Mucosa of stomach (tissue), 1 donor: ENCODE data around the gene FAM174A.
A peak's percentile ranks its signal among the peaks of the same experiment; 100 is the strongest.

Experiments
- H3K27me3 ChIP-seq: one replicate; pipeline ENCODE4 v1.7.0; 2013; ENCODE audit warnings: mild to moderate bottlenecking, low read length; ENCODE audit not compliant: control insufficient read depth, insufficient read depth
- H3K36me3 ChIP-seq: one replicate; pipeline ENCODE4 v1.7.0; 2013; ENCODE audit warnings: low read length; ENCODE audit not compliant: control insufficient read depth, insufficient read depth
- H3K4me1 ChIP-seq: one replicate; pipeline ENCODE4 v1.7.0; 2013; ENCODE audit warnings: mild to moderate bottlenecking, low read length; ENCODE audit not compliant: control insufficient read depth, insufficient read depth
- H3K4me3 ChIP-seq: one replicate; pipeline ENCODE4 v1.7.0; 2013; ENCODE audit warnings: low read length
- H3K9ac ChIP-seq: one replicate; pipeline ENCODE4 v1.7.0; 2013; ENCODE audit warnings: mild to moderate bottlenecking, low read length, moderate library complexity
- H3K9me3 ChIP-seq: one replicate; pipeline ENCODE4 v1.7.0; 2013; ENCODE audit warnings: mild to moderate bottlenecking, low read length, moderate library complexity; ENCODE audit not compliant: control insufficient read depth
- donor health status: Pancreatic carcinoma.

FAM174A gene

GRCh38 chr5:100535060-100536005, at the start of gene FAM174A:
FAM174A (plus strand) TSS chr5:100535374; CDS start chr5:100535531, 157 bp downstream.
- Histone ChIP-seq H3K9ac (peak within 1 kb of the TSS; percentile 85), H3K36me3 (no peaks in the 10 kb centered on the region), H3K27me3 (no peaks in the 10 kb centered on the region), H3K4me1 (no peaks in the 10 kb centered on the region), H3K4me3 (peak within 1 kb of the TSS; percentile 58), H3K9me3 (no peaks in the 10 kb centered on the region)

DNA sequence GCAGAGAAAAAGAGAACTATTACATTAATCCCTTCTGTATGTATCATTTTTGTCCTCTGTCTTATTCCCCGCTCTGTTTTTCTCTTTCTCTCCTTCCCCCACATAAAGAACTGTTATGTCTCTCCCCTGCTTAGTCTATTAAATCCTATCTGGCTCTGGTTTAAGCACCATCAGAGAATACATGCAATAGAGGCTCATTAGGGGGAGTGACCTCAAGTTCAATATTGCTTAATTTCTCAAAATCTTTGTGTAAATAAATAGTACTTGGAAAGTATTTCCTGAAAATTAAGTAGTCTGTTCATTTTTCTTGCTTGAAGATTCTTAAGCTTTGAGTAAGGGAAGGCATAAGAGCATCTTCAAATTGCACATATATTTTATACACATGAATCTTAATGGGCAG, 41.2 kb upstream of the FAM174A start:
- H3K27me3 ChIP-seq, result no peaks in the 10 kb centered on the region
- no peaks in the 10 kb centered on the region for H3K36me3 ChIP-seq
- no peaks in the 10 kb centered on the region for H3K4me1 ChIP-seq

DNA sequence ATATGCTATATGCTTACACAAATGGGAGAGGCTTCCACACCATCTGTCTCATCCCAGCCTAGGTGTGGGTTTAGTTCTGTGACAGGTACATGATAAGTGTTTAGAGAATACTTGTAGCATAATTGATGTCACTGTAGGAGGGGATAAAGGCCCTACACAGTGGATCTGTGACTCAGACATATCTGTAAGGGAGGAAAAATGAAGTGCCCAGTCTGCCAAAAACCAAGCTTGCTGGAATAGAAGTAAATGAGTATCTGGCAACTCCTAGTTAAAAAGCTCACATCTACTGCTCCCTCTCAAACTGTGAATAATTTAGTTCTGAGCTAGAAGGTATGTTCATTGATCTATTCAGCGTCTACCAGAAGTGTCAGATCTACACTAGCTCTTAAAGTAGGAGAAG, 38.9 kb upstream of the FAM174A start:
- H3K4me1 ChIP-seq, result no peaks in the 10 kb centered on the region
- H3K9me3 ChIP-seq, result no peaks in the 10 kb centered on the region
- H3K36me3 ChIP-seq, result no peaks in the 10 kb centered on the region
- no peak overlapping the region for H3K9ac ChIP-seq
- no peaks in the 10 kb centered on the region for H3K27me3 ChIP-seq
- no peak overlapping the region for H3K4me3 ChIP-seq

More for the DNA sequence above, 41.2 kb upstream of the FAM174A start:
- Histone ChIP-seq H3K9me3 (no peaks in the 10 kb centered on the region), H3K9ac (no peak overlapping the region), H3K4me3 (no peak overlapping the region)

- H3K4me1 ChIP-seq, result no peaks in the 10 kb centered on the region
- no peak overlapping the region for H3K4me3 ChIP-seq
- no peaks in the 10 kb centered on the region for H3K36me3 ChIP-seq
- H3K9me3 ChIP-seq, result no peaks in the 10 kb centered on the region
- no peaks in the 10 kb centered on the region for H3K27me3 ChIP-seq
- no peak overlapping the region for H3K9ac ChIP-seq
These were observed 32.5 kb upstream of the FAM174A start for GRCh38 chr5:100502684-100503083.

- H3K9ac ChIP-seq, result no peak overlapping the region
- H3K4me1 ChIP-seq, result no peaks in the 10 kb centered on the region
- H3K4me3 ChIP-seq, result no peak overlapping the region
- H3K9me3 ChIP-seq, result no peaks in the 10 kb centered on the region
- H3K36me3 ChIP-seq, result no peaks in the 10 kb centered on the region
- no peaks in the 10 kb centered on the region for H3K27me3 ChIP-seq
These were observed 29.0 kb upstream of the FAM174A start for GRCh38 chr5:100505984-100506670.

DNA sequence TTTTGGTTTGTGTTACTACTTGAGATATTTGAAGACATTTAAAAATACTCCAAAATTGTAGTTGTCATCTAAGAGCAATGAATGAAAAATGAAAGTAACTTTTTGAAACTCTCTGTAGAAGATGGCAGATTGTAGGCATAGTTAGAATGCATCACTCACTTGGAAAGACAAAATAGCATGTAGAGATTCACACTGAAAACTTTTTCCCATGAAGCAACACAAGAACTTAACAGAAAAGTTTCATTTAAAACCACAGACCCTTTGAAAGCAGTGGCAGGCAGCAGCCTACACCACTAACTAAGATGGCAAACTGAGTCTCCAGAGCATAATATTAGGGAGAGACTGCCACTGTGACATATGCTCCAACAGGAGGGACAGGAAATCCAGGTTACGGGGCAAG, 18.9 kb upstream of the FAM174A start:
- H3K4me1 ChIP-seq, result no peaks in the 10 kb centered on the region
- H3K9me3 ChIP-seq, result no peaks in the 10 kb centered on the region
- H3K9ac ChIP-seq, result no peak overlapping the region
- no peaks in the 10 kb centered on the region for H3K27me3 ChIP-seq
- no peaks in the 10 kb centered on the region for H3K36me3 ChIP-seq
- H3K4me3 ChIP-seq, result no peak overlapping the region

- Histone ChIP-seq H3K4me3 (no peak overlapping the region), H3K27me3 (no peaks in the 10 kb centered on the region), H3K9ac (no peak overlapping the region), H3K36me3 (no peaks in the 10 kb centered on the region), H3K4me1 (no peaks in the 10 kb centered on the region), H3K9me3 (no peaks in the 10 kb centered on the region)
These were observed 17.7 kb upstream of the FAM174A start for GRCh38 chr5:100517301-100517974.

- Histone ChIP-seq H3K4me3 (no peak overlapping the region), H3K4me1 (no peaks in the 10 kb centered on the region), H3K9me3 (no peaks in the 10 kb centered on the region)
These were observed 16.8 kb upstream of the FAM174A start for GRCh38 chr5:100518377-100518776.

DNA sequence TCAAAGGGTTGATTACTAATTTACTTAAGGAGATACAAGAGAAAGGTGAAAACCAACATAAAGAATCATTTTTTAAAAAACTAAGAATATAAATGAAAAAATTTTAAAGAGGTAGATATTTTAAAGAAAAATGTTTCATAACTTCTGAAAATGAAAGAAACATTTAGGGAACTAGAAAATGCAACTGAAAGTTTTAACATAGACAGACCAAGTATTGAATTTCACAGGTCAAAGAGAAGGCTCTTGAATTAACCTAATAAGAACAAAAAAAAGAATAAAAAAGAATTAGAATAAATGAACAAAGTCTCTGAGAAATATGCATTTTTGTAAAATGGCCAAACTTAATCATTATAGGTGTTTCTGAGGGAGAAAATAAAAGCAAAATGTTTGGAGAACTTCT, 16.1 kb upstream of the FAM174A start:
- no peaks in the 10 kb centered on the region for H3K27me3 ChIP-seq
- H3K36me3 ChIP-seq, result no peaks in the 10 kb centered on the region
- no peak overlapping the region for H3K9ac ChIP-seq
- H3K9me3 ChIP-seq, result no peaks in the 10 kb centered on the region
- no peak overlapping the region for H3K4me3 ChIP-seq
- no peaks in the 10 kb centered on the region for H3K4me1 ChIP-seq

More at GRCh38 chr5:100518377-100518776, 16.8 kb upstream of the FAM174A start:
- Histone ChIP-seq H3K27me3 (no peaks in the 10 kb centered on the region), H3K9ac (no peak overlapping the region), H3K36me3 (no peaks in the 10 kb centered on the region)

DNA sequence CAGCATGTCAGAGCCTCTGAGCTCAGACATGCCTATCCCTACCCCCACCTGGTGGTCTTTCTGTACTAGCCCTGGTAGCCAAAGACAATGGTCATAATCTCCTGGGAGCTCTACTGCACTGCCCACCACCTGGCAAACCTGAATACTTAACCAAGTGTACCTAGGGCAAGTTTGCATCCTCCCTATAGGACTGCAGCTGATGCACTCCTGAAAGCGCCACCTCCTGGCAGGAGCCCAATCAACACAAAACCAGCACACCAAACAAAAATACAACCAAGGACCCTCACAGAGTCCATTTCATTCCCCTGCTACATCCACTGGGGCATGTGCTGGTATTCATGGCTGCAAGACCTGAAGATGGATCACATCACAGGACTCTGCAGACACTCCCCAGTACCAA, 14.8 kb upstream of the FAM174A start:
- H3K27me3 ChIP-seq, result no peaks in the 10 kb centered on the region
- no peaks in the 10 kb centered on the region for H3K9me3 ChIP-seq
- H3K9ac ChIP-seq, result no peak overlapping the region
- H3K36me3 ChIP-seq, result no peaks in the 10 kb centered on the region
- no peaks in the 10 kb centered on the region for H3K4me1 ChIP-seq
- no peak overlapping the region for H3K4me3 ChIP-seq

DNA sequence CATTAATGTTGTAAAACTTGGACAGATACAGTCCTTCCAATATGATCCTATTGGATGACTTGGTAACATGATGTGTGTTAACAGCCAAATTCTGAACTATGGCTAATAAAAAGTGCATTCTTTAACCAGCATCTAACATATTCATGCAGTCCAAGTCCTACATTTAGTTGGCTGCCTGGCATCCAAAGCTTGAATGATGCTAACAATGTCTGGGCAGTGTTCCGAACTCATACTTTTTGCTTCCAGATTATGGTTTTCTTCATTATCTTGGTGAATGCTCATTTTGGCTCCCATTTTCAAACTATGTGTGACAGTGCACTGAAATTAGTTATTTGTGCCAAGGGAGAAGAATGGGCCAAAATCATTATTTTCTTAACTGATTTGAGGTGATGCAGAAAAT, 2.8 kb downstream of the FAM174A start:
- H3K9ac ChIP-seq, result no peak overlapping the region
- no peaks in the 10 kb centered on the region for H3K36me3 ChIP-seq
- H3K27me3 ChIP-seq, result no peaks in the 10 kb centered on the region
- H3K9me3 ChIP-seq, result no peaks in the 10 kb centered on the region
- no peaks in the 10 kb centered on the region for H3K4me1 ChIP-seq
- no peak overlapping the region for H3K4me3 ChIP-seq

DNA sequence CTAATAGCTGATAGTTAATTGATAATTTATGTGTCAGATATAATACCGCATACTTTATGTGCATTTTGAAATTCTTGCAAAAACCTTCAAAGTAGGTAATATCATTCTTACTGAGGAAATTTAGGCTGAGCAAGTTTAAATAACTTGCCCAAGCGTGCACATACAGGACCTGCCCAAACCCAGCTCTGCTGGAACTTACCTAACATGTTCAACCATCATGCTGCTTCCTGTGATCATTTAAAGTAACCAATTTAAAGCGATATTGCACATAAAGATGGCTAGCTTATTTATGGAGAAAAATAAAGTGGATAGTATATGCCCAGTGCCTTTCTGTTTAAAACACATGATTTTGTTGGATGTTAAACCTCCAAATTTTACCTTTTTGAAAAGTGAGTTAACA, 4.3 kb downstream of the FAM174A start:
- no peak overlapping the region for H3K9ac ChIP-seq
- no peaks in the 10 kb centered on the region for H3K9me3 ChIP-seq
- no peak overlapping the region for H3K4me3 ChIP-seq
- no peaks in the 10 kb centered on the region for H3K4me1 ChIP-seq
- no peaks in the 10 kb centered on the region for H3K36me3 ChIP-seq
- no peaks in the 10 kb centered on the region for H3K27me3 ChIP-seq
